Hepatic stellate cell (primary cell): Measurements from ENCODE around the gene DLG2.
"Not testable (repeated sequence)": the region's sequence is repeated elsewhere in the genome, so short reads cannot be mapped to it uniquely, and the experiment has no call there.

Source experiments
- DNase-seq: peaks from one replicate; pipeline ENCODE4 v3.0.0; 2011; ENCODE audit warnings: low spot score

DLG2 gene

GRCh38 chr11:84833488-84834088 is 793.6 kb downstream of the DLG2 start:
- no peak for DNase-seq

DNA sequence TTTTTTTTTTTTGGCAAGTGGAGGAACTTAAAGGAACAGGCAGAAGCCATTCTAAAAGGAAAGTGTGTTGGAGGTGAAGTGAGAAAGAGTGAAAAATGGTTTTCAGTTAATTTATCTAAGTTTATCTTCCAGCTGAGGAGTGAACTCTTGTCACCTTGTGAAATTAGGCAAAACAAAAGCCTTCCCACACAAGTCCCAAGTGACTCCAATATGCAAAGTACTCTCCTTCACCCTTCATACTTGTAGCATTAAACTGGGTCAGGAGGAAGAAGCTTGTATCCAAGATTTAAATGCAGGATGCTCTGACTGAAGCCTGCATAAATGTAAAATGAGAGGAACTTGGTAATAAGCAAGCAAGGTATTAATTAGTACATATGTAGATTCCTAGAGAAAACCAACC is 796.8 kb downstream of the DLG2 start:
- no peak for DNase-seq

DNA sequence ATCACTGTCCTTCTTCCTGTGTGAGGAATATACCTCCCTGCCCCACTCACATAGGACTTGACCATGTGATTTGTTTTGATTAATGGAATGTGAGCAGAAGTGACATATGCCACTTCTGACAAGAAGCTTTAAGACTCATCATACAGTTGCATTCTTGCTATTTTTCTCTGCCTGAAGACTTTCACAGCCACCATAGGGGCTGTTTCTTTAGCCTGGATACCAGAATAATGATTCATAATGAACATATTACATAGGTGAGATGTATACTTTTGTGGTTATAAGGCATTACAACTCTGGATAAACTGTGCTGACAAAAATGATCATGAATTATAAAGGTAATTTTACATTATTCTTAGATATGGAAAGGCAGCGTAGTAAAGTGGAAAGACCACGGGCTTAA is 798.0 kb downstream of the DLG2 start:
- DNase-seq, result no peak

GRCh38 chr11:84828616-84829015 is 798.5 kb downstream of the DLG2 start:
- no peak for DNase-seq

GRCh38 chr11:84825106-84825660 is 802.0 kb downstream of the DLG2 start:
- DNase-seq, result no peak

DNA sequence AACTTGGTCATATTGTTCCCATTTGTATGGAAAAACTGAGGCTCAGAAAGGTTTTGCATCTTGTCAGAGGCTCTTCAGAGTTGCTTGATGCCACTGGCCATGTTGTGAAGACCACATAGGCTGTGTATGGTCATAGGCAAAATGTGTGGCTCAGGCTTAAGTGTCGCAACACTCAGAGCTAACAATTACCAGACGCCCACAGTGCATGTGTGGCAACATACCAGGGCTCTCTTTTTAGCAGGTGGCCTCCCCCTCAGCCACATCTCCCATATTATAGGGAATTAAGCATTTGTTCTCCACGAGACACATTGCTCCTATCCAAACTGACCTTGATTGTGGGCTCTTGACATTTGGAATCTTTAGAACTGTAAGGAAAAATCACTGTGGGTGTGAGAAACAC is 802.5 kb downstream of the DLG2 start:
- no peak for DNase-seq

DNA sequence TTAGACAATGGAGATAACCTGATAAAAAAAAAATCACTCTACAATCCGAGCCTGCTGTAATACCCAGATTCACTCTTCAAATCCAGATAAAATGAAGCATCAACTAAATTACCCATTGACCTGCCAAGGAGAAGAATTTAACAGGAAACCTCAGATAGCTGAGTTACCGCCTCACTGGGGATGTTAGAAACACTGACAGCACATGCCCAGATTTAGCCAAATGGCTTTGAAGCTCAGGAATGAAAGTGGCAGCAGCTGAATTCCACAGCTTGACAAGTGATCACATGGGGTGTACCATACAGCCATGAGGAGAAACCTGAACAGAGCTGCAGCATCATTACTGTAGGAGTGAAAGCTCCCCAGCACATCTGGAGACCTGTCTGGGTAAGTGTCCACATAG is 807.6 kb downstream of the DLG2 start:
- no peak for DNase-seq

- DNase-seq, result no peak
These were observed 808.0 kb downstream of the DLG2 start for GRCh38 chr11:84819128-84819527.

DNA sequence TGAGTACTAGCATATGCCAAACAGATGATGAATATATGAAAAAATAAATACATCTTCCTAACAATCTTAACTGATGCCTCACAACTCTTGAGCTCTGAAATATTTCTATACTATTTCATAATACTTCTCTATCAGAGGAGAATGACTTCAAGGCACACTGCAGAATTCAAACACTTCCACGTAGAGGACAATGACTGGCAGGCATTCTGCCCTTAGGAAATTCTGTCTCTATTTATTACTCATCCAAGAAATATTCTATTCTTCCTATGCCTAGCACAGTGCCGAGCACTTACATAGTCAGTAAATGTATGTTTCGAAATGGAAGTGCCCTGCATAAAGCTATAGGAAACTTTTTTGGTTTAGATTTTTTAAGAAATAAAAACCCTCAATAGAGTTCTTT is 809.1 kb downstream of the DLG2 start:
- DNase-seq, result no peak

- DNase-seq, result no peak
These were observed 814.6 kb downstream of the DLG2 start for GRCh38 chr11:84812471-84812969.

GRCh38 chr11:84806354-84806753 is 820.8 kb downstream of the DLG2 start:
- no peak for DNase-seq

- DNase-seq, result no peak
These were observed 823.1 kb downstream of the DLG2 start for GRCh38 chr11:84804041-84804440.

GRCh38 chr11:84800755-84801346 is 826.3 kb downstream of the DLG2 start:
- DNase-seq, result peak; percentile 29

DNA sequence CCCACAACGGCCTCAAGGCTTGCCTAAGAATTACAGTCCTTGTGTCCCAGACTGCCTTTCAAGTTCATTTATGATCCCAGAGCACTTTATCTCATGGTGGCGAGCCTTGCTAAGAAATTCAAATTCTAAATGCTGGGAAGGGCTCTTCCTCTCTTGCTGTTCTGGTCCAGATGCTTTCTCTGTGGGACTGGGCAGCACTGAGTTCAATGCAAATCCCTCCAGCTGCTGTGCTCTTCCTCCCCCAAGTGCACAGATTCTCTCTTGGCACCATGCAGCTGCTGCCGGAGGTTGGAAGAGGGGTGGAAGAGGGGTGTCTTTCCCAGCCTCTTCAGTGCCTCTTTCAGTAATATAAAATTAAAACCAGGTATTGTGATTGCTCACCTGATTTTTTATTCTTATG is 828.0 kb downstream of the DLG2 start:
- no peak for DNase-seq

DNA sequence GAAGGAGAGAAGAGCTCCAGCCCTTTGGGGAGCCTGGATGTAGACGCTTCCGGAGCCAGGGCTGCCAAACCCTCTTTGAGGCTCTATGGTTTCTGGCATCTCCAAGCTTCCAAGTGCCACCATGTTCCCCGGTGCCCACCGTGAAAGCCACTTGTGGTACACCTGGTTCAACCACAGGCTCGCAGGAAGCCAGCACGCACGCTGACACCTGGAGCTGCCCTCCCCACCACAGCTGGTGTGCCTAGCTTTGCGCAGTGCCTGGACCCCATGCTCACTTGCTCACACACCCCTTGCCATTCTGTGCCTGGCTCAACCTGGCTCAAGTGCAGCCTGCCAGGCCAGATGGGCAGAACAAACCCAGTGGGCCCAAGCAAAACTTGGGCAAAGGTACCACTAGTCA is 831.4 kb downstream of the DLG2 start:
- DNase-seq, result no peak

DNA sequence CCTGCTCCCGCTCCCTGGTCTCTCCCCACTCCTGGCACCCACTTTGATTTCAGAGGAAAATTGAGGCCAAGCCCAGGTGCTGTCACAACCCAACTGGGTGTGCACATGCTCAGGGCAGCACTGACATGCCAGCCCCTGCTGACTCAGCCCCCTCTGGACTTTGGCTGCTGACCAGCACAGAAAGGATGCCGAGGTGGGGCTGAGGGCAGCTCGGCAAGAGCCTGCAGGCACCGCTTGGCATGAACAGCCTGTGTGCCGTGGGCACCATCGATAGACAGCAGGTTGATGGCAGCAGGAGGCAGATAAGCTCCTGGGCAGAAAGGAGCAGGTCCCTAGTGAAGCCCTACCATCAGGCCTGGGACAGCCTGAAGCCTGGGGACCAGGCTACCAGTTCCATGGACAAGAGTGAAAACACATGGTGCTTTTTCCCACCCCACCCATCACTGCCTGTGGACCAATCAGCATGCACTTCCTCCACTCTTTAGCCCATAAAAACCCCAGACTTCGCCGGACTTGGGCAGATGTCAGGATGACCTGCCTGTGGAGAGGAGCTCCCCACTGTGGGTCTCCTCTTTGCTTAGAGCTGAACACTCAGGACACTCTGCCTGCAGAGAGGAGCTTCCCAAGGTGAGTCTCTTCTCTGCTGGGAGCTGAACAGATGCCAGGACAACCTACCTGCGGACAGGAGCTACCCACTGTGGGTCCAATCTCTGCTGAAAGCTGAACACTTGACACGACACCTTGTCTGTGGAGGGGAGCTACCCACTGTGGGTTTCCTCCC is 832.3 kb downstream of the DLG2 start:
- DNase-seq, result no peak

- DNase-seq, result no peak
These were observed 833.8 kb downstream of the DLG2 start for GRCh38 chr11:84793318-84793717.

DNA sequence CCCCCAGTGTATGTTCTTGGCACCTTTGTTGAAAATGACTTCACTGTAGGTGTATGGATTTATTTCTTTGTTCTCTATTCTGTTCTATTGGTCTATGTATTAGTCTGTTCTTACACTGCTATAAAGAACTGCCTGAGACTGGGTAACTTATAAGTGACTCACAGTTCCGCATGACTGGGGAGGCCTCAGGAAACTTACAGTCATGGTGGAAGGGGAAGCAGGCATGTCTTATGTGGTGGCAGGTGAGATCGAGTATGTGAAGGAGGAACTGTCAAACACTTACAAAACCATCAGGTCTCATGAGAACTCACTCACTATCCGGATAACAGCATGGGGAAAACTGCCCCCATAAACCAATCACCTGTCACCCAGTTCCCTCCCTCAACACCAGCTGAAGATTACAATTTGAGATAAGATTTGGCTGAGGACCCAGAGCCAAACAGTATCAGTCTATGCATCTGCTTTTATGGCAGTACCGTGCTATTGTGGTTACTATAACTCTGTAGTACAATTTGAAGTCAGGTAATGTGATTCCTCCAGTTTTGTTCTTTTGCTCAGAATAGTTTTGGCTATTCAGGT is 836.2 kb downstream of the DLG2 start:
- no peak for DNase-seq

DNA sequence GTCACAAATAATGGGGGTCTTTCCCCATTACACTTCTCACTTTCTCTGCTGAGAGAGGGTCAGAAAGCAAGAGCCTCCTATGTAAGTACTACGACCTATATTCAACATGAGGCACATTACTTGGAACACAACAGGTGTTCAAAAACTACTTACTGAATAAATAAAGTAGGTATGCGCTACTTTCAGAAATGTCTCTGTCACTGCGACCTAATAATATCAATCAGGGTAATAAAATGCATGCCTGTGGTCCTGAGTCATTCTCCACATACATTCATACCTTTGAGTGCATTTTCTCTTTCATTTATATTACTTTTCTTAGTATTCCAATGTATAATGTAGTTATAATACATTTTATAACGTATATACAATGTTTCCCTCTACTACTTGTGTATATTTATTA is 838.9 kb downstream of the DLG2 start:
- no peak for DNase-seq

- not testable (repeated sequence) for DNase-seq
These were observed 843.0 kb downstream of the DLG2 start for GRCh38 chr11:84784158-84784557.

DNA sequence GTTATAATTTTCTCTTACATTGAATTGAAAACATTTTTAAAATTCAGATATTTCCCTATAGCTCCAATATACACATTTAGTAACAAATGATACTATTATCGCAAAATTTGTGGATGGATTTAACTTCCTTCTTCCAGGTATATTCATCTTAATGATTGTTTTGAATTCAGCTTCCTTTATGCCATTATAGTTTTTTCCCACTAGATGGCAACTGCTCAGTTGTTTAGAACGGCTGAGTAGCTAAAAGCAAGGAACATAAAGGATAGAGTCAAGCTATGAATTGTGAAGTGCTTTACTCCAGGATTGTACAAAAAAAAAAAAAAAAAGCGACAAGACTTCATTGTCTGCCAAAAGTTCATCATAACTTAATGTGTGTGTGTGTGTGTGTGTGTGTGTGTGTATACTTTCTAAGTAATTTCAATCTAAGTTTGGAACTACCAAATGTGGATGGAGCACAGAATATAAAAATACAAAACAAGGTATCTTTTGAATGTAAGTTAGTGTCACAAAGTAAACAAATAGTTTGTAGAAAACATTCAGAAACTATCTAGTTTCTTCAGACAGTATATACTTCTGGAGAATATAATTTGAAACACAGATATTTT is 846.4 kb downstream of the DLG2 start:
- peak; percentile 2 for DNase-seq

- no peak for DNase-seq
These were observed 851.6 kb downstream of the DLG2 start for GRCh38 chr11:84775503-84775902.
